Jurkat, Clone E6-1 (cell line): ENCODE measurements around the gene MPC1.
"Not testable (repeated sequence)": the region's sequence is repeated elsewhere in the genome, so short reads cannot be mapped to it uniquely, and the experiment has no call there.

Experiments used
- DNase-seq: peaks from one replicate; pipeline ENCODE4 v3.0.0-alpha.2; 2011; ENCODE audit warnings: low read depth, low spot score
- H3K4me3 ChIP-seq: 2 replicates; pipeline ENCODE4 v1.5.1; 2011; ENCODE audit warnings: mild to moderate bottlenecking, low read length, control low read depth, moderate library complexity

Gene MPC1

DNA sequence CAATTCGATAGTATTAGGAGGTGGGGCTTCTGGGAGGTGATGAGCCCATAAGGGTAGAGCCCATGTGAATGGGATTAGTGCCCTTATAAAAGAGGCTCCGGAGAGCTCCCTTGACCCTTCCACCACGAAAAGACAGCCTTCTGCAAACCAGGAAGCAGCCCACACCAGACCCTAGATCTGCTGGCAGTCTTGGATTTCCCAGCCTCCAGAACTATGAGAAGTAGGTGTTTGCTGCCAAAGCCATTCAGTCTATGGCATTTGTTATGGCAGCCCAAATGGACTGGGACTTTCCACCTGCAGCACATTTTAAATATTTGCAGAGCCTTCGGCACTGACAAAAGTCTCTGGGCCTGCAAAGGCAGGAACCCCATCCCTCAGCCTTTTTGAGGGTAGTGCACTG is 28.6 kb downstream of the MPC1 start:
- no peak for DNase-seq
- H3K4me3 ChIP-seq: no peak overlapping the region

DNA sequence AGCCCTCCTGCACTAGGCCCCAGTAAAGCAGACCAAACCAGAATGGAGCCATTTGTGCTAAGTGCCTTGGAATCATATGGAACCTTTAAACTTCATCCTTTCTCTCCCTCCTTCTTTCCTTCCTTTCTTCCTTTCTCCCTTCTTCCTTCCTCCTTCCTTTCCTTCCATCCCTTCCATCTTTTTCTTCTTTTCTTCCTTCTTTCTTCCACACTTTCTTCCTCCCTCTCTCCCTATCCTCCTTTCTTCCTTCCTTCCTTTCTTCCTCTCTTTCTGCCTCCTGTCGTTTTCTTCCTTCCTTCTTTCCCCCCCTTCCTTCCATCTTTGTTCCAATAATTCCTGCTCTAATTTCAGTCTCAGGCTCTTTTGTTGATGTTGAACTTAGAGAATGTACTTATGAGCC is 29.2 kb downstream of the MPC1 start:
- DNase-seq: no peak
- H3K4me3 ChIP-seq: no peak overlapping the region

DNA sequence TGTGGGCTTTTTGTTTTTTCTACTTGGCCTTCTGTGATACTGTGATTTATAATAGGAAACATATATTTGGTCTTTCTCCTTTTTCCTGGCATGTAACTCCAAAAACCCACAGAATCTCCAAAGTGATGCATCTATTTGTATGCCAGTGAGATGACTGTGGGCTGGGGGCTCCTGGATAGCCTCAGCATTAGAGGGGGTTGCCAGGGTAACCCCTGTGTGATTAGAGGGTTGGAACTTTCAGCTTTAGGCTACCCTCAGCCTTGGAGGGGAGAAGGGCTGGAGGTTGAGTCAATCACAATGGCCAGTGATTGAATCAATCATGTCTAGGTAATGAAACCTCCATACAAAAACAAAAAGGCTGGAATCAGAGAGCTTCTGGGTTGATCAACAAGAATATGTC is 29.8 kb downstream of the MPC1 start:
- H3K4me3 ChIP-seq: no peak overlapping the region
- DNase-seq: no peak

- DNase-seq: no peak
- no peak overlapping the region for H3K4me3 ChIP-seq
These were observed 30.9 kb downstream of the MPC1 start for GRCh38 chr6:166351715-166352285.

- no peak overlapping the region for H3K4me3 ChIP-seq
- DNase-seq: no peak
These were observed 34.3 kb downstream of the MPC1 start for GRCh38 chr6:166348305-166348949.

DNA sequence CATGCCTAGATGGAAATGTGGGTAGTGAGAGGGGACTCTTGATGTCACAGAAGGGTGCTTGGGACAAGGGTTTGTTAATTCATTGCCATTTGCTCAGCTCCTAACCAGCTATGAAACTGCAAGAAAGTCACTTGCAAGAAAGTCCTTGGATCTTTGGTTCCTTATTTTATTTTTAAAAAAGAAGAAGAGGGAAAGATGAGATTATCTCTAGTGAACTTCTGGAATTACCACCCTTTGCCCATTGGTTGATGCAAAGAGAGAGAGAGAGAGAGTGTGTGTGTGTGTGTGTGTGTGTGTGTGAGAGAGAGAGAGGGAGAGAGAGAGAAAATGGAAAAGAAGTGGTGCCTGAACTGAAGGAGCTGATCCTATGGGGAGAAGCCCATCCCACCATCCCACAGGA is 35.8 kb downstream of the MPC1 start:
- no peak for DNase-seq

GRCh38 chr6:166346449-166346848 is 36.3 kb downstream of the MPC1 start:
- DNase-seq: no peak
- no peak overlapping the region for H3K4me3 ChIP-seq

More for the DNA sequence above, 35.8 kb downstream of the MPC1 start:
- no peak overlapping the region for H3K4me3 ChIP-seq

- not testable (repeated sequence) for H3K4me3 ChIP-seq, DNase-seq
These were observed 37.1 kb downstream of the MPC1 start for GRCh38 chr6:166345672-166346071.

DNA sequence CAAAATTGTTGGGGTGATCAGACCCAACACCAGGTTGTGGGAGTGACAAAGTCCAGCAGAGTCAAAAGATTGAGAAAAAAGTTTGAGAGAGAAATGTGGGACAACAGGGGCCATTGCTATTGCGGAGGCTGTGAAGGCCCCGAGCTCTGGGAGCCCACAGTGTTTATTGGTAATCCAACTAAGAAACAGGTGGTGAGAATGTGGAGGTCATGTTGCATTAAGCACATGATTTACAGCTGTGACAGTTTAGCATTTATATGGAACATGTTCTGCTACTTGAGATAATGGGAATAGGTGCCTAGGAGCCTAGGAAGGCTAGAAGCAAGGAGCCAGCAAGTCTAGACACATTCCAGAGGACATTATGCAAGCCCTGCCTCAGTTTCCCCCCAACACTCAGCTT is 37.8 kb downstream of the MPC1 start:
- DNase-seq, H3K4me3 ChIP-seq: not testable (repeated sequence)

GRCh38 chr6:166344240-166344639 is 38.5 kb downstream of the MPC1 start:
- no peak overlapping the region for H3K4me3 ChIP-seq
- DNase-seq: no peak

- DNase-seq: no peak
- peak overlapping the region; percentile 95 for H3K4me3 ChIP-seq
These were observed 39.6 kb downstream of the MPC1 start for GRCh38 chr6:166343150-166343487.

DNA sequence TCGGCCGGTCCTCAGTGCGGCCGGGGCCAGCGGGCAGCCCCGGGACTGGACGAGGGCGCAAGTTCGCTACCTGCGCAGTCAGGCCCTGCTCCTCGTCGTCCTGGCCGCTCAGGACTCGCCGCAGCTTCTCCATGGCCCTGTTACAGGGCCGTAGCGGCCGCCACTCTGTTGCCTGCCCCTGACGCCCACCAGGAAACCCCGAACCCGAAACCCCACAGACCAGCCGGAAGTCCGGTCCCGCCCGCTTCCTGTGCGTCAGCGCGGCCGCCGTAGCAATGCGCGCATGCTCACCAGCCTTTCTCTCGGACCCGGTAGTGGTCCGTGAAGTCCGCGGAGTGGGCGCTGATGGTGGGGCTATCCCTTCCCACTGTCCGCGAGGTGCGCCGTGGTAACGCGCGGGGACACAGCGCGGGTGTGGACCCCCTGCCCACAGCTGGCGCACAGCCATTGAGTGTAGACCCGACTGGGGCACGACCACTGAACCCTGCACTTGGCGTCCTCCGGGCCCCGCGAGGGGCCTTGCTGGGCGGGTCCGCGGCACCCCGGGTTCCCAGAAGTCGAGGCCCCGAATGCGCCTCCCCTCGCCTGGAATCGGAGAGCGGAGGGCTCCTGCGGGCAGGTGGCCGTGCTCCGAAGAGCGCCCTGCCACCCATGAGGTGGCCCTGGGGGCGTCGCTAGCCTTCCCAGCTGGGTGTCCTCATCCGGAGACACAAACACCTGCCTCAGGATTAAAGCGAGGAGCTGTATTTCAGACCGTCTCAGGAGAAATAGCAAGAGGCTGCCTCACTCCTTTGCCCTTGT is 40.2 kb downstream of the MPC1 start, which contains the start of gene SFT2D1:
Gene SFT2D1 (minus strand): TSS at position 197 of the 801 bp plus-strand sequence. CDS start 64 bp downstream, at position 133.
- H3K4me3 ChIP-seq: peak within 1 kb of the TSS; percentile 95

GRCh38 chr6:166341977-166342348 is 40.8 kb downstream of the MPC1 start:
- H3K4me3 ChIP-seq: peak overlapping the region; percentile 95
- DNase-seq: no peak

More for the DNA sequence above, 40.2 kb downstream of the MPC1 start, which contains the start of gene SFT2D1:
- DNase-seq: peak; percentile 51

DNA sequence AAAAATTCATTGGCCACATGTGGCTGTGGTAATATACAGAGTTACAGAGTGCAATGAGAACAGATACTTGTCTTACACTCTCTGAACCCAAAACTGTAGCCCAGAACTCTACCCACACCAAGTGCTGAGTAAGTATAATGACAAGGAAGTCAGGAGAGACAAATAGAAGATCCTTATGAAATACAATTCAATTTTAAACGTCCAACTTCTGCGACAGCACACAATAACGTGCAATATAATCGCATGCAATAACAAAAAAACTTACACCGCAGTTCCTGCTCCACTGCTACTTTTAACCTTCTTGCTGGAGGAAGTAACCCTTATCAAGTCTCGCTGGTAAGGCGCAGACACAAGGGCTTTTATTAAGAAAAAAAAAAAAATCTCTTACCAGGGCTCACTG is 41.3 kb downstream of the MPC1 start:
- DNase-seq: no peak
- peak overlapping the region; percentile 95 for H3K4me3 ChIP-seq

- no peak for DNase-seq
- H3K4me3 ChIP-seq: no peak overlapping the region
These were observed 43.9 kb downstream of the MPC1 start for GRCh38 chr6:166338854-166339253.

DNA sequence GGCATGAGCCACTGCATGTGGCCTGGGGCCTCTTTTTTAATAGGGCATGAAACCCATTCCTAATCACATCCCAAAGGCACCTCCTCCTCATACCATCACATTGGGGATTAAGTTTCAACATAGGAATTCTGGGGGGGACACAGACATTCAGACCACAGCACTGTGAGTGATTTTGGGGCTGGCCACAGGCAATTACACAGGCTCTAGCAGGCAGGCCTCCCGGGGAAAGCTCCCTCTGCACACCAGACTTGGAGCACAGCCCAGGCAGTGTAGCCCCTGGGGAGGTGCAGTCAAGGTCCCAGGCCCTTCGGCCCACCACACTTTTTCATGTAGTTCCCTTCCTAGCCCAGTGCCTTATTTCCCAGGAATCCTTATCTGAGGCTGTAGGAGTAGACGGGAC is 45.9 kb downstream of the MPC1 start:
- DNase-seq: no peak
- no peak overlapping the region for H3K4me3 ChIP-seq

- no peak overlapping the region for H3K4me3 ChIP-seq
- DNase-seq: no peak
These were observed 47.1 kb downstream of the MPC1 start for GRCh38 chr6:166335378-166336302.

DNA sequence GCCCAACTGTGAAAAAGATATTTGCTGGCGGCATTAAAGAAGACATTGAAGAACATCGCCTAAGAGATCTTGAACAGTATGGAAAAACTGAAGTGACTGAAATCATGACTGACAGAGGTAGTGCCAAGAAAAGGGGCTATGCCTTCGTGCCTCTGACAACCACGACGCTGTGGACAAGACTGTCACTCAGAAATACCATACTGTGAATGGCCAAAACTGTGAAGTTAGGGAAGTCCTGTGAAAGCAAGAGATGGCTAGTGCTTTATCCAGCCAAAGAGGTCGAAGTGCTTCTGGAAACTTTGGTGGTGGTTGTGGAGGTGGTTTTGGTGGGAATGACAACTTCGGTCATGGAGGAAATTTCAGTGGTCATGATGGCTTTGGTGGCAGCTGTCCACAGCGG is 47.9 kb downstream of the MPC1 start:
- H3K4me3 ChIP-seq: no peak overlapping the region

More for the DNA sequence above, 47.9 kb downstream of the MPC1 start:
- no peak for DNase-seq
